HepG2 (cell line): ENCODE data around the gene AGO4. TPM values are rescaled to one million over a fixed set of nuclear protein-coding genes. Genes with fewer than 3 reads are reported as not detected.

Experiments used
- ATAC-seq: fragments of 200-7000 bp; cut with Tn5 transposase; 3 replicates; pipeline ENCODE4 v1.9.1; 2020; ENCODE audit warnings: mild to moderate bottlenecking, moderate library complexity
- BruUV-seq: library from RNA; stranded (reverse); fragments of 400-500 nt; replicated peaks from 2 replicates; lab custom pipeline; 2021; lab: Mats Ljungman, UMichigan
- CTCF ChIA-PET: fragments of 300-600 bp; formaldehyde crosslinking; extraction: SDS; loops from one replicate; lab custom pipeline; 2021; ENCODE audit warnings: low total read pairs, inconsistent platforms, low intra/inter-chr PET ratio; lab: Yijun Ruan, JAX
- POLR2A ChIA-PET: fragments of 350-600 bp; sonication (Branson Sonifier 250); formaldehyde crosslinking; loops from one replicate; lab custom pipeline; 2020; ENCODE audit warnings: antibody characterized with exemption, inconsistent platforms; lab: Yijun Ruan, JAX
- DNase-seq: peaks from one replicate; pipeline ENCODE4 v3.0.0-alpha.2; 2015; ENCODE audit warnings: low spot score
- FAIRE-seq: peaks from 3 replicates; lab custom pipeline; 2011; peaks lifted over from hg19 to GRCh38; lab: Jason Lieb, UNC
- H2AFZ ChIP-seq: one replicate; pipeline ENCODE4 v1.6.1; 2011; ENCODE audit warnings: low read length, inconsistent platforms
- H3K27ac ChIP-seq: fragments of 300-600 bp; 3 replicates; pipeline ENCODE4 v1.8.0; 2011; ENCODE audit warnings: mixed run types, mild to moderate bottlenecking, mixed read lengths, low read length, inconsistent platforms; ENCODE audit not compliant: insufficient read depth; ENCODE audit errors: extremely low read length
- H3K27me3 ChIP-seq, 2 experiments: fragments of 200-600 bp in 1 of 2; 2 replicates in 1 of 2; 3 replicates in 1 of 2; pipeline versions ENCODE4 v1.6.0 to v1.8.0; 2011; ENCODE audit warnings: low read length in 2 of 2, mild to moderate bottlenecking in 2 of 2, moderate library complexity in 2 of 2, inconsistent platforms in 1 of 2; ENCODE audit not compliant: insufficient read depth in 2 of 2, control insufficient read depth in 1 of 2
- H3K36me3 ChIP-seq, 2 experiments: fragments of 200-600 bp in 1 of 2; replicated peaks in 1 of 2; 2 replicates in 1 of 2; 3 replicates in 1 of 2; pipeline versions ENCODE4 v1.5.1 to v1.8.0; 2011; ENCODE audit warnings: low read length in 2 of 2, inconsistent platforms in 1 of 2; ENCODE audit not compliant: insufficient read depth in 2 of 2, control insufficient read depth in 1 of 2
- H3K4me1 ChIP-seq: 2 replicates; pipeline ENCODE4 v1.5.1; 2012; ENCODE audit warnings: low read length, inconsistent platforms; ENCODE audit not compliant: insufficient read depth
- H3K4me2 ChIP-seq: 2 replicates; pipeline ENCODE4 v1.6.0; 2011; ENCODE audit warnings: low read depth, low read length, inconsistent platforms
- H3K4me3 ChIP-seq, 3 experiments: fragments of 200-600 bp in 1 of 3; sonication (generic), shearing (Covaris generic) in 1 of 3; replicated peaks in 1 of 3; 2 replicates each; pipeline ENCODE4 v1.5.1; 2011 to 2016; ENCODE audit warnings: low read length in 3 of 3, inconsistent platforms in 2 of 3, low read depth in 2 of 3, mild to moderate bottlenecking in 2 of 3, control low read depth in 1 of 3, mixed read lengths in 1 of 3; ENCODE audit not compliant: insufficient read depth in 1 of 3
- H3K79me2 ChIP-seq: one replicate; pipeline ENCODE4 v1.6.1; 2011; ENCODE audit warnings: low read length, inconsistent platforms; ENCODE audit not compliant: insufficient read depth
- H3K9ac ChIP-seq: 2 replicates; pipeline ENCODE4 v1.6.0; 2011; ENCODE audit warnings: mild to moderate bottlenecking, low read depth, low read length, inconsistent platforms; ENCODE audit not compliant: insufficient read depth
- H3K9me3 ChIP-seq: 2 replicates; pipeline ENCODE4 v1.5.1; 2012; ENCODE audit warnings: mild to moderate bottlenecking, low read length
- H4K20me1 ChIP-seq: 2 replicates; pipeline ENCODE4 v1.6.0; 2011; ENCODE audit warnings: inconsistent platforms, mild to moderate bottlenecking, low read length, moderate library complexity; ENCODE audit not compliant: insufficient read depth
- ARNTL ChIP-seq: sonication (generic); formaldehyde crosslinking; IDR thresholded peaks from 2 replicates; pipeline ENCODE4 v1.4.0; 2020; ENCODE audit warnings: mild to moderate bottlenecking, missing genetic modification reagents
- ATF1 ChIP-seq: IDR thresholded peaks from 2 replicates; pipeline ENCODE4 v1.6.1; 2016; ENCODE audit warnings: mild to moderate bottlenecking, control low read depth
- DR1 ChIP-seq: sonication (generic); formaldehyde crosslinking; IDR thresholded peaks from 2 replicates; pipeline ENCODE4 v1.8.0; 2021; ENCODE audit warnings: mild to moderate bottlenecking, missing genetic modification reagents, inconsistent platforms
- EP300 ChIP-seq, 3 experiments: sonication (generic) in 1 of 3; formaldehyde crosslinking in 1 of 3; IDR thresholded peaks; 2 replicates each; pipeline versions ENCODE4 v1.5.1 to v1.6.1; 2011 to 2020; ENCODE audit warnings: low read depth in 2 of 3, low read length in 2 of 3, borderline replicate concordance in 1 of 3, improper control_type of control experiment in 1 of 3, mild to moderate bottlenecking in 1 of 3, missing genetic modification reagents in 1 of 3, moderate library complexity in 1 of 3
- HOXA5 ChIP-seq: sonication (generic); formaldehyde crosslinking; IDR thresholded peaks from 2 replicates; pipeline ENCODE4 v1.4.0; 2020; ENCODE audit warnings: missing genetic modification reagents
- RCOR2 ChIP-seq: IDR thresholded peaks from 2 replicates; pipeline ENCODE4 v1.6.1; 2016; ENCODE audit warnings: missing biosample characterization, missing genetic modification reagents
- SMAD9 ChIP-seq: sonication (generic); formaldehyde crosslinking; IDR thresholded peaks from 2 replicates; pipeline ENCODE4 v1.5.1; 2020; ENCODE audit warnings: mild to moderate bottlenecking, missing genetic modification reagents
- SNAPC5 ChIP-seq: sonication (generic); formaldehyde crosslinking; IDR thresholded peaks from 2 replicates; pipeline ENCODE4 v1.8.1; 2023; ENCODE audit warnings: mild to moderate bottlenecking, missing genetic modification reagents, borderline replicate concordance
- TERF1 ChIP-seq: sonication (generic); formaldehyde crosslinking; IDR thresholded peaks from 2 replicates; pipeline ENCODE4 v1.8.0; 2022; ENCODE audit warnings: mild to moderate bottlenecking, missing genetic modification reagents, moderate library complexity
- U2AF2 ChIP-seq: fragments of 200-400 bp; formaldehyde crosslinking; IDR thresholded peaks from 2 replicates; pipeline ENCODE4 v1.6.1; 2017; ENCODE audit warnings: low read depth, mild to moderate bottlenecking, low read length
- ZBED4 ChIP-seq: sonication (generic); formaldehyde crosslinking; IDR thresholded peaks from 2 replicates; pipeline ENCODE4 v1.4.0; 2020; ENCODE audit warnings: missing genetic modification reagents, borderline replicate concordance
- ZC3H13 ChIP-seq: sonication (generic); formaldehyde crosslinking; IDR thresholded peaks from 2 replicates; pipeline ENCODE4 v1.8.1; 2023; ENCODE audit warnings: mild to moderate bottlenecking, missing genetic modification reagents, moderate library complexity
- ZFP36L2 ChIP-seq: sonication (generic); formaldehyde crosslinking; IDR thresholded peaks from 2 replicates; pipeline ENCODE4 v1.4.0; 2020; ENCODE audit warnings: missing genetic modification reagents
- ZFP90 ChIP-seq: sonication (generic); formaldehyde crosslinking; IDR thresholded peaks from 2 replicates; pipeline ENCODE4 v1.8.0; 2022; ENCODE audit warnings: missing genetic modification reagents, mild to moderate bottlenecking, inconsistent platforms, borderline replicate concordance
- ZNF33B ChIP-seq: sonication (generic); formaldehyde crosslinking; IDR thresholded peaks from 2 replicates; pipeline ENCODE4 v1.5.1; 2020; ENCODE audit warnings: mild to moderate bottlenecking, missing genetic modification reagents
- ZNF343 ChIP-seq: sonication (generic); formaldehyde crosslinking; IDR thresholded peaks from 2 replicates; pipeline ENCODE4 v1.4.0; 2020; ENCODE audit warnings: mild to moderate bottlenecking, missing genetic modification reagents
- ZNF432 ChIP-seq: sonication (generic); formaldehyde crosslinking; IDR thresholded peaks from 2 replicates; pipeline ENCODE4 v1.5.0; 2020; ENCODE audit warnings: missing genetic modification reagents, mild to moderate bottlenecking, borderline replicate concordance
- ZNF484 ChIP-seq: sonication (generic); formaldehyde crosslinking; IDR thresholded peaks from 2 replicates; pipeline ENCODE4 v1.5.1; 2020; ENCODE audit warnings: mild to moderate bottlenecking, low read depth, missing genetic modification reagents, borderline replicate concordance
- ZNF737 ChIP-seq: sonication (generic); formaldehyde crosslinking; IDR thresholded peaks from 2 replicates; pipeline ENCODE4 v1.5.0; 2020; ENCODE audit warnings: missing genetic modification reagents, mild to moderate bottlenecking, borderline replicate concordance
- ZNF773 ChIP-seq: sonication (generic); formaldehyde crosslinking; IDR thresholded peaks from 2 replicates; pipeline ENCODE4 v1.4.0; 2020; ENCODE audit warnings: missing genetic modification reagents, borderline replicate concordance
- WGBS: methylation state at CpG from one replicate; pipeline ENCODE4 v1.1.6; 2017; ENCODE audit warnings: low lambda C conversion rate; 5-methylcytosine and 5-hydroxymethylcytosine counted together
- in situ Hi-C: cut with HindIII; loops from 2 replicates; pipeline ENCODE4 v1.10.0; 2017; ENCODE audit warnings: low pct_unique_long_range_greater_than_20kb; ENCODE audit not compliant: extremely low pct_ligation_motif_present
- intact Hi-C: fragments of 100-400 bp; cut with micrococcal nuclease; formaldehyde crosslinking; loops from one replicate; pipeline ENCODE4 v1.10.0; 2022; ENCODE audit not compliant: unreplicated experiment
- polyA plus RNA-seq, 8 experiments: library from polyadenylated mRNA; depleted of rRNA in 3 of 8; stranded (reverse) in 7 of 8; unstranded in 1 of 8; fragments of >200 nt; fragmentation: Illumina TruSeq in 4 of 8; extraction: Trizol in 4 of 8; gene quantifications; 2 replicates each; pipeline versions ENCODE4 v1.2.1 to v1.2.3, GENCODE V29; 2011 to 2016; ENCODE audit warnings: low read depth in 4 of 8, missing spikeins in 1 of 8, mixed read lengths in 1 of 8; ENCODE audit not compliant: insufficient read depth in 1 of 8
- total RNA-seq, 5 experiments: library from RNA; depleted of rRNA; stranded (reverse); fragments of >200 nt; fragmentation: Illumina TruSeq; extraction: Trizol; gene quantifications; 2 replicates each; pipeline ENCODE4 v1.2.3, GENCODE V29; 2016; ENCODE audit warnings: low read depth in 1 of 5

Gene AGO4
- total and polyA plus RNA-seq, 2 of the 13 experiments (the other 11 are each of a cell fraction or from before 2014, with no cell fraction given): 6.0 to 13.8 TPM

- ChIA-PET POLR2A (no interaction called here), CTCF (no interaction called here)
- H2AFZ ChIP-seq: no peak overlapping the region
- H3K4me3 ChIP-seq: no peak overlapping the region
- BruUV-seq: no TSS peak
- H3K27ac ChIP-seq: no peak overlapping the region
- peaks cover 2 to 19% of the 10 kb centered on the region in 2 experiments; a peak in 4 of 5 replicates for H3K36me3 ChIP-seq
- ATAC-seq: no peak
- no peaks in the 10 kb centered on the region for H3K9me3 ChIP-seq
- WGBS: 97% methylated on average over 2 of the region's 2 CpGs
- DNase-seq: no peak
- H3K9ac ChIP-seq: no peak overlapping the region
- no peak overlapping the region for H3K4me2 ChIP-seq
- intact Hi-C loops (no loop called here), in situ Hi-C loops (no loop called here)
- TF ChIP-seq ARNTL (CRISPR knock-in tag) (no peak), ZNF33B (no peak), HOXA5 (CRISPR knock-in tag) (no peak), SNAPC5 (CRISPR knock-in tag) (no peak), ZNF773 (CRISPR knock-in tag) (no peak), ZNF737 (CRISPR knock-in tag) (no peak), ZNF484 (no peak), ZFP90 (CRISPR knock-in tag) (no peak), ZNF343 (CRISPR knock-in tag) (no peak), ZNF432 (CRISPR knock-in tag) (no peak), RCOR2 (CRISPR knock-in tag) (no peak), DR1 (no peak), EP300 (IDR thresholded peaks at IDR 0.05; ENCODE audit: low read depth in 2 of 2, low read length in 2 of 2) (no peak), EP300 (CRISPR knock-in tag; IDR thresholded peaks at IDR 0.05; ENCODE audit: borderline replicate concordance) (no peak), ATF1 (CRISPR knock-in tag) (no peak), ZBED4 (CRISPR knock-in tag) (no peak), SMAD9 (CRISPR knock-in tag) (no peak), U2AF2 (no peak), ZFP36L2 (CRISPR knock-in tag) (no peak), TERF1 (CRISPR knock-in tag) (no peak), ZC3H13 (CRISPR knock-in tag) (no peak)
- no peaks in the 10 kb centered on the region; the same call in 1 of the 2 replicates for H4K20me1 ChIP-seq
- no peaks in the 10 kb centered on the region for H3K79me2 ChIP-seq
- H3K4me1 ChIP-seq: no peaks in the 10 kb centered on the region
- H3K27me3 ChIP-seq: no peaks in the 10 kb centered on the region
- FAIRE-seq: no peak
Measured at GRCh38 chr1:35850051-35850450, 42.2 kb downstream of the AGO4 start.
